Astrocyte of the spinal cord (primary cell): Measurements from ENCODE around the gene CLCF1.
A peak's percentile ranks its signal among the peaks of the same experiment; 100 is the strongest.

Source experiments
- DNase-seq: peaks from one replicate; pipeline ENCODE4 v3.0.0; 2011; ENCODE audit warnings: low read depth, low spot score
- H3K4me3 ChIP-seq: 2 replicates; pipeline ENCODE4 v1.5.1; 2011; ENCODE audit warnings: low read depth, mild to moderate bottlenecking, low read length, moderate library complexity
- CTCF ChIP-seq: IDR thresholded peaks from 2 replicates; pipeline ENCODE4 v1.5.1; 2012; ENCODE audit warnings: low read depth, mild to moderate bottlenecking, low read length, inconsistent platforms
- in situ Hi-C: cut with HindIII; loops from 2 replicates; pipeline ENCODE4 v1.10.0; 2017; ENCODE audit warnings: low sequenced_read_pairs

The CLCF1 gene

DNA sequence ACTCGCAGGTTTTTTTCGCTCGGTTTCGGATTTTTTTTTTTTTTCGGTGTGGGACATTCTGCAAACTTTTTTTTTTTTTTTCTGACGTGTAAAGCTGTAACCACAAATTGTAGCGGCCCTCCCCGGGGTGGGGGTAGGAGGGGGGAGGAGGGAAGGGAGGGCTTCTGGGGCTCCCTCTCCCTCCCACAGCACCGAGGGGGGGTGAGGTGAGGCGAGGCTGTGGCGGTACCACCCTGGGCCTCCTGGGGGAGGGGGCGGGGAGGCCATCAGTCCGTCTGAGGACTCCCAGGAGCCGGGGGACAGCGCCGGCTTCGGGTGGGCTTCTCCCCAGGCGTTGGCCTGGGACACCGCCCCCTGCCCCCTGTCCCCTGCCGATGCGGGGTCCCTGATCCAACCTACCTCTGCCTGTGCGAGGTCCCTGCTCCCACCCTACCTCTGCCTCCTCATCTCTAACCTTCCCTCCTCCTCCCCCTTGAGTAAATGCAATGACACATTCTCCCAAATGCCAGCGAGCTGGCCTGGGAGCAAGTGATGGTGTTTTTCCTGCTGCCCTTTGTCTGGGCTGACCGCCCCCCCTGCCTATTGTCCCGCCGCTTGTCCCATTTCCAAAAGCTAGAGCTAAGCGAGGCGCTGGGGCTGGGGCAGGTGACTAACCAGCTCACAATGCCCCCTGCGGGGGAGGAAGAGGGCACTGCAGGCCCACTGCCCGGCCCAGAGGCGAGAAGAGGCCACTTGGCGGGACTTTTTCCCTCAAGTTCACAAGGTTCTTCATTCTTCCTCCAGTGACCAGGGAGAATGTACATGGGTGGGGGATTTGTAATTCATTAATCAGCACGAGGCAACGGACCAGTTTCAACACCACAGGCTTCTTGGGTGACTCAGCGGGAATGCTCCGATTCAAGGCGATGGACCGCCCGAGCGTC, 511 bp upstream of the CLCF1 start:
- DNase-seq = peak; percentile 96
- peak overlapping the region; percentile 55 for H3K4me3 ChIP-seq
- in situ Hi-C loops = no loop called here
- TF ChIP-seq CTCF = peak; percentile 41

GRCh38 chr11:67372321-67372992, 941 bp downstream of the CLCF1 start:
- no peak for DNase-seq
- peak overlapping the region; percentile 55 for H3K4me3 ChIP-seq
- in situ Hi-C loops = no loop called here
- TF ChIP-seq CTCF = no peak

DNA sequence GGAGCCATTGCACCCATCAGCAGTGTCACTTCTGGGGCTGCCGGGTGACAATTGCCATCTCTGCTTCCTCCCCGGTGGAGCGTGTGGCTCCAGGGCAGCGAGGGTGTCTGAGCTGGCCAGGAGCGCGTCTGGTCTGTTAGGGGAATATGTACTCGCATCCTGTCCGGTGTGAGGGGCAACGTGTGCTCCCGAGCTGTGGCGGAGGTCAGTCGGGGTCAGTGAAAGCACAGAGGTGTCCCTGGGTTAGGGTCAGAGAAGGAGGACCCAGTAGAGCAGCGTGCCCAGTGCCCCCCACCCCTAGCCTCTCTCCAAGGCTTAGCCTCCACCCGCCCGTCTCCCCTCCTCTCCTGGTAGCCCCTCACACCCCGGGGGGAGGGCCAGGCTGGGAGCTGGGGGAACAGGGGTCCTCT, 1.5 kb downstream of the CLCF1 start:
- H3K4me3 ChIP-seq = peak overlapping the region; percentile 55
- no peak for TF ChIP-seq CTCF
- in situ Hi-C loops = no loop called here
- no peak for DNase-seq

GRCh38 chr11:67371189-67371910, 2.0 kb downstream of the CLCF1 start:
- DNase-seq = peak; percentile 42
- in situ Hi-C loops = no loop called here
- TF ChIP-seq CTCF = peak; percentile 65
- peak overlapping the region; percentile 55 for H3K4me3 ChIP-seq

- DNase-seq = no peak
- in situ Hi-C loops = no loop called here
- H3K4me3 ChIP-seq = no peak overlapping the region
- no peak for TF ChIP-seq CTCF
Measured at GRCh38 chr11:67370351-67371076, 2.9 kb downstream of the CLCF1 start.

- TF ChIP-seq CTCF = no peak
- in situ Hi-C loops = no loop called here
- DNase-seq = peak; percentile 54
- no peak overlapping the region for H3K4me3 ChIP-seq
Measured at GRCh38 chr11:67369801-67370284, 3.6 kb downstream of the CLCF1 start.
